HG03108 (cell line): ENCODE measurements around the gene ITGB5.

Source experiments
- ATAC-seq: cut with Tn5 transposase; IDR thresholded peaks from one replicate; pipeline ENCODE4 v1.9.1; 2021; ENCODE audit warnings: moderate library complexity; ENCODE audit not compliant: unreplicated experiment

ITGB5 gene

GRCh38 chr3:124895756-124896155 lies 8.6 kb upstream of the ITGB5 start:
- ATAC-seq: no peak

DNA sequence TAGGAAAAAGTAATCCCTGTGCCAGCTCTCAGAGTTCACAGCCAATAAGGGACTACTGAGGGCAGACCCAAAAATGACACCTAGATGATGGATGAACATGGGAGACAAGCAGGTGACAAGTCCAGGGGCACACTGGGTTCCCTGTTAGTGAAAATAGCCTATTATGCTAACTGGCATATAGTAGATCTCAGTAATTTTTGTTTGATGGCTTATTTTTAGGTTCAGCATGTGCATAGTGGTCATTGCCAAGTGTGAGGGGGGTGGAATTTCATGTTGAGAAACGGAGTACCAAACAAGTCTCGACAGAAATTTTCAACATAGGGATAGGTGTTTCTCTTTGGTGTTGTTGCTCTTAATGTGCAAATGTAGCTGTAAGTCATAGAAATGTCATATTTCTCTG lies 6.4 kb upstream of the ITGB5 start:
- ATAC-seq: no peak

GRCh38 chr3:124890573-124891190 lies 3.5 kb upstream of the ITGB5 start:
- ATAC-seq: no peak

DNA sequence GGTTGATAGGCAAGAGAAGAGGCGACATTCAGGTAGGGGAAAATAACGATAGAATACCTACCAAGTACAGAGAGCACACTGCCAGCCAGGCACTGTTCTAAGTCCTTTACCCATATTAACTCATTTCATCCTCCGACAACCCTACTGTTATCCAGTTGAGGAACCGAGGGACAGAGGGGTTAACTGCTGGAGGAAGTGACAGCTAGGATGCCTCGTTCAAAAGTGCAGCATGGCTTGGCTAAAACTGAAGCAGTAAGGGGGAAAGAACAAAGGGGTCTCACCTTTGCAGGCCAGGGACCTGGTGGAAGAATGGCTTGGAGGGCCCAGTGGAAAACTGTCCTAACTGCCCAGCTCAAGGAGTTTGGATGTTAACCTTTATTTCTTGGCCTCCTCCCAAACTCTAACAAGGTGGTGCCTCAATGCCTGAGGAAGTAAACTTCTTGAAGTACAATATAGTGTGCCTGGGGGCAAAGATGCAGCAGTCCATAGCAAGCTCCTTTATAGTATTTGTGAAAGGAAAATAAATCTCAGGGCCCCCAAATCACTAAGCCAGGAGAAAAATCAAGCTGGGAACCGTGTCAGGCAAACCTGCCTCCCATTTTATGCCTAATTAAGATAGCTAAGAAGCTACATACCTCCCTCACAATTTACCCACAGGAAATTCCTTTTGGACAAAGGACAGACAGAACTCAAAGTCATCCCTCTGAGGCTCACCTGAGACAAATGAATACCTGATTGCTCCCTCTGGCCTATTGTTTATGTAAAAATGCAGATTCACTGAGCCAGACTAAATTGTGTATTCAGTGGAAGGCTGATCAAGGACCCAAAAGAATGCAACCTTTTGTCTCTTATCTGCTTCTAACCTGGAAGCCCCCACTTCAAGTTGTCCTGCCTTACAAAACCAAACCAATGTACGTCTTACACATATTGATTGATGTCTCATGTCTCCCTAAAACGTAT lies 1.6 kb upstream of the ITGB5 start:
- ATAC-seq: no peak

DNA sequence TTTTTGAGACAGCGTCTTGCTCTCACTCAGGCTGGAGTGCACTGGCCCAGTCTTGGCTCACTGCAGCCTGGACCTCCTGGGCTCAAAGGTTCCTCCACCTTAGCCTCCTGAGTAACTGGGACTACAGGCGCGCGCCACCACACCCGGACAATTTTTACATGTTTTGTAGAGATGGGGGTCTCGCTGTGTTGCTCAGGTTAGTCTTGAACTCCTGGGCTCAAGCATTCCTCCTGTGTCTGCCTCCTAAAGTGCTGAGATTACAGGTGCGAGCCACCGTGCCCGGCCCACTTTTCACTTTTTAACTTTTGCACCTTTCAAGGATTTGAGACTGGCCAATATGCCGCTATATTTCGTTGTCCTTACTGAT lies 750 bp upstream of the ITGB5 start:
- no peak for ATAC-seq

- peak; percentile 38 for ATAC-seq
Measured at GRCh38 chr3:124886168-124887056, 753 bp downstream of the ITGB5 start.

GRCh38 chr3:124885466-124886167 lies 1.5 kb downstream of the ITGB5 start:
- no peak for ATAC-seq

DNA sequence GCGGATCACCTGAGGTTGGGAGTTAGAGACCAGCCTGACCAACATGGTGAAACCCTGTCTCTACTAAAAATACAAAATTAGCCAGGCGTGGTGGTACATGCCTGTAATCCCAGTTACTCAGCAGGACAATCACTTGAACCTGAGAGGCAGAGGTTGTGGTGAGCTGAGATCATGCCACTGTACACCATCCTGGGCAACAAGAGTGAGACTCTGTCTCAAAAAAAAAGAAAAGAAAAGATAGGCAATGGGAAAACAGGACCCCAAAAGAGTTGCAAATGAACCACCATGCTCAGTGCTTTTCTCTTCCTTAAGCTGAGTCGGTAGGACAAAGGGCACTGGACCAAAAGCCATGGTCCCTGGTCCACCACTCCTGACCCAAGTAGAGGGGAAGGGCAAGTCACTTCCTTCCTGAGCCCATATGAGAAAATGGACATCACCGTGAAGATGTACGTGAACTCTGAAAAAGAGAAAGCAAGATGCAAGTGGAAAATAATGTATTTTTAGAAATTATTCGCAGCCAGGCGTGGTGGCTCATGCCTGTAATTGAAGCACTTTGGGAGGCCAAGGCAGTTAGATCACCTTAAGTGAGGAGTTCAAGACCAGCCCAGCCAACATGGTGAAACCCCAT lies 2.6 kb downstream of the ITGB5 start:
- no peak for ATAC-seq

- ATAC-seq: no peak
Measured at GRCh38 chr3:124883766-124884473, 3.2 kb downstream of the ITGB5 start.

GRCh38 chr3:124882816-124883747 lies 4.1 kb downstream of the ITGB5 start:
- ATAC-seq: no peak

- ATAC-seq: no peak
Measured at GRCh38 chr3:124881976-124882697, 5.0 kb downstream of the ITGB5 start.

DNA sequence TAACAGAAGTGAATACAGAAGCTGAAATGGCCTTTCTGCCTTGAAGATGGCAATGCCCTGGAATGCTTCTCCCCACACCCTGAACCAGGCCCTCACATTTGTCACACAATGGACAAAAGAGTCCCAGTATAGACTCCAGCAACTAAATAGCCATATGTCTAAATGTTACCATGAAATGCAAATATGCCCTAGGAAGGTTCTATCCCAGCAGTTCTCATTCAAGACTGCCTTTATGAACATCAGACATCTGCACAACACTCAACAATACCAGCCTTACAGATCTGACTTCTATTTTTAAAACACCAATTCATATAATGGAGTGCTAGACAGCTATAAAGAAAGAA lies 7.9 kb downstream of the ITGB5 start:
- ATAC-seq: no peak

DNA sequence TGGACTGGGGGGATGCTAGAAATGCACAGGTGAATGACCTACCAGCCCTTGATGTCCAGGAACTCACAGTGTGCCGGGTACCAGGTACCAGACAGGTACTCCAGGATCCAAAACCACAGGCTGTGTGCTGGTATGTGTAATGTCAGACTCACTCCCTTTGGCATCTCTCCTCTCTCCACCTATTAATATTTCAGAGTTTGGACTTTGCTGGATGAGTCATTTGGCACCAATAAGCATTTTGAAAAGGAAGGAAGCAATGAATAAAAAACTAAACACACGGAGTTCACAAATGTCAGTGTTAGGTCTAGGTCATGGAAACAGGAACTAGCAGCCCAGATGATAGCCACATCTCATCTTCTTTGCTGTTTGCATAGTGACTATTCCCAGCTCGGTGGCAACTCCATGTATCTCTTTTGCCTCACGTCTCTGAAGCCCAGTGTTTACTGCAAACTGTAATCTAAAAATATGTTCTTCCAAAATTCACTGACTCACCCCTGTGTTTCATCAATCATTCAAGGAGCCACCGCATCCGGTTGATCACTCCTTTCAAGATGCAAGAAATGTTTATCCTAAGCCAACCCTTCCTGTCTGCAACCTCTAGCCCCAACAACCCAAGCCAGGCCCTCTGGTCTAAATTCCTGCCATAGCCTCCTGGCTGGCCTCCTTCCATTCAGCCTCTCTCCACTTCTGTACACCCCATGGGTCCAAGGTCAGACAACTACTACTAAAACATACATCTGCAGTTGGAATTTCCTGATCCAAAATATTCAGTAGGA lies 8.4 kb downstream of the ITGB5 start:
- no peak for ATAC-seq

- no peak for ATAC-seq
Measured at GRCh38 chr3:124877674-124878073, 9.5 kb downstream of the ITGB5 start.

DNA sequence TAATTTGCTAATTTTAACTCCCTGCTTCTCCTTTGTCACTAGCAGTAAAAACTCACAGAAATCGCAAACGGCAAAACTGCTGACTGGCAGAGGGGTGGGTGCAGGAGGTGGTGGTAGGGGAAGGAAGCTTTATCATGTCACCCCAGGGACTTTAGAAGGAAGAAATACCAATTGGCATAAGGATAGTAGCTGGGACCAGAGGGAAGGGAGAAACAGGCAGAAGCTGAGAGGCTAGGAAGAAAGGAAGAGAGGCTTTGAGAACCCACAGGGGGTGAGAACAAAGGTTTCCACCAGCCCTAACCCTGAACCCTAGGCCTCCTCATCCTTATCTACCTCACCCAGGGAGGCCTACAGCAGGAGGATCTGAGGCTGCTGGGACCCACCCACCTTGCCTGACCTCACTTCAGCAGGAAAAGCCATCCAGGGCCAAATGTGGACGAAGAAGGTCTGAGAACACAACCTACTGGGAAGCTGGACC lies 10.7 kb downstream of the ITGB5 start:
- no peak for ATAC-seq

GRCh38 chr3:124873226-124873625 lies 13.9 kb downstream of the ITGB5 start:
- no peak for ATAC-seq

GRCh38 chr3:124867511-124867910 lies 19.7 kb downstream of the ITGB5 start:
- ATAC-seq: no peak
